Measurements from ENCODE around the gene BCL2L13. TPM values are rescaled to one million over a fixed set of nuclear protein-coding genes. Genes with fewer than 3 reads are reported as not detected.
"Not testable (repeated sequence)": the region's sequence is repeated elsewhere in the genome, so short reads cannot be mapped to it uniquely, and the experiment has no call there.

The BCL2L13 gene
- total and polyA plus RNA-seq, 8 donors, result 30.5 to 38.9 (median 34.6) TPM

DNA sequence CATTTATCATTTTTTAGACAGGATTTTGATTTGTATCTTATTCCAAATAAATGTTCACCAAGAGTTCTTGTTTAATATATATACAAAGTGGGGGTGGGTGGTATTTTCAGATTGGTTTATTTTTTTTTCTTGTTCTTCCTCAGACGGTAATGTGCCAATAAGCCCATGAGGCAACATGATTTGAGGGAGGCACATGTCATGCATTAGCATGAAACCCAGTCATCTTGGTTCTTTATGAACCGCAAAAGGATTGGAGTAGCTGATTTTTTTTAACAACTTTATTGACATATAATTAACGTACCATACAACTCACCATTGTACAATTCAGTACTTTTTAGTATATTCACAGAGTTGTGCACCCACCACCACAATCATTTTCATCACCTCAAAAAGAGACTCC is 2.7 kb downstream of the BCL2L13 start:
- Histone ChIP-seq H3K36me3 (no peaks in the 10 kb centered on the region), H3K27ac (no peak overlapping the region), H3K27me3 (no peaks in the 10 kb centered on the region), H3K4me1 (peaks cover 4 to 50% of the 10 kb centered on the region in 2 donors), H3K4me3 (no peak overlapping the region), H3K9me3 (no peaks in the 10 kb centered on the region)
- ATAC-seq (no peak), DNase-seq (no peak)
- TF ChIP-seq, protein P1, sequence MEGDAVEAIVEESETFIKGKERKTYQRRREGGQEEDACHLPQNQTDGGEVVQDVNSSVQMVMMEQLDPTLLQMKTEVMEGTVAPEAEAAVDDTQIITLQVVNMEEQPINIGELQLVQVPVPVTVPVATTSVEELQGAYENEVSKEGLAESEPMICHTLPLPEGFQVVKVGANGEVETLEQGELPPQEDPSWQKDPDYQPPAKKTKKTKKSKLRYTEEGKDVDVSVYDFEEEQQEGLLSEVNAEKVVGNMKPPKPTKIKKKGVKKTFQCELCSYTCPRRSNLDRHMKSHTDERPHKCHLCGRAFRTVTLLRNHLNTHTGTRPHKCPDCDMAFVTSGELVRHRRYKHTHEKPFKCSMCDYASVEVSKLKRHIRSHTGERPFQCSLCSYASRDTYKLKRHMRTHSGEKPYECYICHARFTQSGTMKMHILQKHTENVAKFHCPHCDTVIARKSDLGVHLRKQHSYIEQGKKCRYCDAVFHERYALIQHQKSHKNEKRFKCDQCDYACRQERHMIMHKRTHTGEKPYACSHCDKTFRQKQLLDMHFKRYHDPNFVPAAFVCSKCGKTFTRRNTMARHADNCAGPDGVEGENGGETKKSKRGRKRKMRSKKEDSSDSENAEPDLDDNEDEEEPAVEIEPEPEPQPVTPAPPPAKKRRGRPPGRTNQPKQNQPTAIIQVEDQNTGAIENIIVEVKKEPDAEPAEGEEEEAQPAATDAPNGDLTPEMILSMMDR (IDR thresholded peaks at IDR 0.05), result no peak
- intact Hi-C loops (cut with DNase I), result loop anchor here in 1 of 2 donors (10.0 kb wide), 2 partner anchors 64 to 134 kb away; partner anchors contain the start of gene BID

DNA sequence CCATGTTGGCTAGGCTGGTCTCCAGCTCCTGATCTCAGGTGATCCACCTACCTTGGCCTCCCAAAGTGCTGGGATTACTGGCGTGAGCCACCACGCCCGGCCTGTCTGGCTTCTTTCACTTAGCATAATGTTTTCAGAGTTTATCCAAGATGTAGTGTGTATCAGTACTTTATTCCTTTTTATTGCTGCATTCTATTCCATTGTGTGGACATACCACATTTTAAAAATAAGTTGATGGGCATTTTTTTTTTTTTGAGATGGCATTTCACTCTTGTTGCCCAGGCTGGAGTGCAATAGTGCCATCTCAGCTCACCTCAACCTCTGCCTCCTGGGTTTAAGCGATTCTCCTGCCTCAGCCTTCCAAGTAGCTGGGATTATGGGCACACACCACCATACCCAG is 3.8 kb downstream of the BCL2L13 start:
- H3K9me3 ChIP-seq, DNase-seq, H3K4me3 ChIP-seq, ATAC-seq, H3K27ac ChIP-seq, H3K36me3 ChIP-seq, H3K27me3 ChIP-seq: not testable (repeated sequence)
- peaks cover 4 to 47% of the 10 kb centered on the region in 2 donors for H3K4me1 ChIP-seq
- intact Hi-C loops (cut with DNase I), result loop anchor here in 1 of 2 donors (10.0 kb wide), 2 partner anchors 62 to 132 kb away; partner anchors contain the start of gene BID

- TF ChIP-seq, protein P1 (IDR thresholded peaks at IDR 0.05), result no peak
Observed at GRCh38 chr22:17647452-17647851, 8.9 kb downstream of the BCL2L13 start.

DNA sequence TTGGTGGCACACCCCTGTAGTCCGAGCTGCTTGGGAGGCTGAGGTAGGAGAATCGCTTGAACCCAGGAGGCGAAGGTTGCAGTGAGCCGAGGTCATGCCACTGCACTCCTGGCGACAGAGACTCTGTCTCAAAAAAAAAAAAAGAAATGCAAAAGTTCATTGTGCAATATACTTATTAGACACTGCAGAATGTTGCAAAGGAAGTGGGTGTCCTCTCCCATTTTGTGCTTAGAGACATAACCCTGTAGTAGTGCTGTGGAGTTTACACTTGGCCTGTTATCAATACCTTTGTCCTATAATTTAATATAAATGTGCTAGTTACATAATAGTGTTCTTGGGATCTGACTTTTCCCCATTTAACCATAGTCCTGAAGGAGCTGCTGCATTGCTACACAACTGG is 9.4 kb downstream of the BCL2L13 start:
- ATAC-seq (peak; percentile 24), DNase-seq (no peak)
- peaks cover 0 to 19% of the 10 kb centered on the region in 2 donors for H3K4me1 ChIP-seq
- H3K27ac ChIP-seq, result peak overlapping the region in 1 of 2 donors; percentile 23
- intact Hi-C loops (cut with DNase I), result loop anchor here in 1 of 2 donors (10.0 kb wide), 2 partner anchors 57 to 127 kb away; partner anchors contain the start of gene BID
- H3K36me3 ChIP-seq, result no peaks in the 10 kb centered on the region
- H3K4me3 ChIP-seq, result no peak overlapping the region
- H3K27me3 ChIP-seq, result no peaks in the 10 kb centered on the region
- TF ChIP-seq, protein P1 (IDR thresholded peaks at IDR 0.05), result no peak
- H3K9me3 ChIP-seq, result no peaks in the 10 kb centered on the region

More at GRCh38 chr22:17647452-17647851, 8.9 kb downstream of the BCL2L13 start:
- Histone ChIP-seq H3K27me3 (no peaks in the 10 kb centered on the region), H3K9me3 (no peaks in the 10 kb centered on the region), H3K4me1 (peaks cover 0 to 24% of the 10 kb centered on the region in 2 donors), H3K4me3 (no peak overlapping the region), H3K27ac (peak overlapping the region in 1 of 2 donors; percentile 23), H3K36me3 (no peaks in the 10 kb centered on the region)
- DNase-seq (no peak), ATAC-seq (no peak)
- intact Hi-C loops (cut with DNase I), result loop anchor here in 1 of 2 donors (10.0 kb wide), 2 partner anchors 57 to 127 kb away; partner anchors contain the start of gene BID

- ATAC-seq, result no peak
- DNase-seq, result no peak
- no peak overlapping the region for H3K27ac ChIP-seq
- intact Hi-C loops (cut with DNase I), result loop anchor here in 1 of 2 donors (10.0 kb wide), 2 partner anchors 56 to 126 kb away; partner anchors contain the start of gene BID
- H3K36me3 ChIP-seq, result no peaks in the 10 kb centered on the region
- TF ChIP-seq, protein P1 (IDR thresholded peaks at IDR 0.05), result no peak
- H3K4me1 ChIP-seq, result peaks cover 0 to 16% of the 10 kb centered on the region in 2 donors
- no peaks in the 10 kb centered on the region for H3K9me3 ChIP-seq
- no peaks in the 10 kb centered on the region for H3K27me3 ChIP-seq
- H3K4me3 ChIP-seq, result no peak overlapping the region
Observed at GRCh38 chr22:17648569-17648968, 10.0 kb downstream of the BCL2L13 start.
